GM12892 (cell line): Measurements from ENCODE around the gene BCL2L11.

ENCODE experiments used
- DNase-seq: peaks from one replicate; pipeline ENCODE4 v3.0.0; 2011; ENCODE audit not compliant: insufficient read length
- FAIRE-seq: peaks from 2 replicates; lab custom pipeline; 2011; peaks lifted over from hg19 to GRCh38; lab: Jason Lieb, UNC
- POLR2A ChIP-seq: IDR thresholded peaks from 2 replicates; pipeline ENCODE4 v1.6.1; 2011; ENCODE audit warnings: low read depth, low read length, control low read depth
- POLR2AphosphoS5 ChIP-seq: IDR thresholded peaks from 2 replicates; pipeline ENCODE4 v1.6.1; 2011; ENCODE audit warnings: low read depth, low read length, control low read depth
- TAF1 ChIP-seq: IDR thresholded peaks from 2 replicates; pipeline ENCODE4 v1.6.1; 2011; ENCODE audit warnings: low read depth, mild to moderate bottlenecking, control low read depth, low read length, borderline replicate concordance

The BCL2L11 gene

GRCh38 chr2:111135237-111135909 lies 14.7 kb downstream of the BCL2L11 start:
- DNase-seq (no peak), FAIRE-seq (no peak)
- TF ChIP-seq TAF1 = no peak
- no peak for TF ChIP-seq POLR2AphosphoS5
- TF ChIP-seq POLR2A = no peak

- DNase-seq = no peak
- TF ChIP-seq POLR2A (no peak), TAF1 (no peak), POLR2AphosphoS5 (no peak)
Measured at GRCh38 chr2:111135910-111136297, 15.2 kb downstream of the BCL2L11 start.

GRCh38 chr2:111138839-111139238 lies 18.1 kb downstream of the BCL2L11 start:
- DNase-seq (no peak), FAIRE-seq (no peak)
- no peak for TF ChIP-seq TAF1
- no peak for TF ChIP-seq POLR2A
- TF ChIP-seq POLR2AphosphoS5 = no peak

More at GRCh38 chr2:111135910-111136297, 15.2 kb downstream of the BCL2L11 start:
- FAIRE-seq = no peak

- TF ChIP-seq POLR2AphosphoS5 (no peak), TAF1 (no peak), POLR2A (no peak)
- DNase-seq = no peak
- FAIRE-seq = no peak
Measured at GRCh38 chr2:111139637-111140317, 19.1 kb downstream of the BCL2L11 start.

- no peak for TF ChIP-seq POLR2A
- no peak for TF ChIP-seq TAF1
- TF ChIP-seq POLR2AphosphoS5 = no peak
- no peak for DNase-seq
- FAIRE-seq = no peak
Measured at GRCh38 chr2:111140815-111141214, 20.1 kb downstream of the BCL2L11 start.

- no peak for TF ChIP-seq POLR2AphosphoS5
- no peak for TF ChIP-seq POLR2A
- TF ChIP-seq TAF1 = no peak
- FAIRE-seq (no peak), DNase-seq (no peak)
Measured at GRCh38 chr2:111142101-111142500, 21.4 kb downstream of the BCL2L11 start.

- DNase-seq (no peak), FAIRE-seq (no peak)
- TF ChIP-seq POLR2AphosphoS5 (no peak), POLR2A (no peak), TAF1 (no peak)
Measured at GRCh38 chr2:111143107-111143842, 22.6 kb downstream of the BCL2L11 start.

- DNase-seq (no peak), FAIRE-seq (no peak)
Measured at GRCh38 chr2:111143843-111144198, 23.1 kb downstream of the BCL2L11 start.

GRCh38 chr2:111145103-111145760 lies 24.5 kb downstream of the BCL2L11 start:
- FAIRE-seq = no peak
- TF ChIP-seq TAF1 (no peak), POLR2A (no peak), POLR2AphosphoS5 (no peak)
- DNase-seq = no peak

More at GRCh38 chr2:111143843-111144198, 23.1 kb downstream of the BCL2L11 start:
- no peak for TF ChIP-seq TAF1
- no peak for TF ChIP-seq POLR2AphosphoS5
- no peak for TF ChIP-seq POLR2A

- FAIRE-seq = no peak
- no peak for DNase-seq
- TF ChIP-seq POLR2A (no peak), TAF1 (no peak), POLR2AphosphoS5 (no peak)
Measured at GRCh38 chr2:111145951-111146350, 25.2 kb downstream of the BCL2L11 start.
